Measurements from ENCODE around the gene PIK3R1.

PIK3R1 gene

GRCh38 chr5:68343421-68343826 is 127.9 kb downstream of the PIK3R1 start:
- TF ChIP-seq, protein P1, sequence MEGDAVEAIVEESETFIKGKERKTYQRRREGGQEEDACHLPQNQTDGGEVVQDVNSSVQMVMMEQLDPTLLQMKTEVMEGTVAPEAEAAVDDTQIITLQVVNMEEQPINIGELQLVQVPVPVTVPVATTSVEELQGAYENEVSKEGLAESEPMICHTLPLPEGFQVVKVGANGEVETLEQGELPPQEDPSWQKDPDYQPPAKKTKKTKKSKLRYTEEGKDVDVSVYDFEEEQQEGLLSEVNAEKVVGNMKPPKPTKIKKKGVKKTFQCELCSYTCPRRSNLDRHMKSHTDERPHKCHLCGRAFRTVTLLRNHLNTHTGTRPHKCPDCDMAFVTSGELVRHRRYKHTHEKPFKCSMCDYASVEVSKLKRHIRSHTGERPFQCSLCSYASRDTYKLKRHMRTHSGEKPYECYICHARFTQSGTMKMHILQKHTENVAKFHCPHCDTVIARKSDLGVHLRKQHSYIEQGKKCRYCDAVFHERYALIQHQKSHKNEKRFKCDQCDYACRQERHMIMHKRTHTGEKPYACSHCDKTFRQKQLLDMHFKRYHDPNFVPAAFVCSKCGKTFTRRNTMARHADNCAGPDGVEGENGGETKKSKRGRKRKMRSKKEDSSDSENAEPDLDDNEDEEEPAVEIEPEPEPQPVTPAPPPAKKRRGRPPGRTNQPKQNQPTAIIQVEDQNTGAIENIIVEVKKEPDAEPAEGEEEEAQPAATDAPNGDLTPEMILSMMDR (IDR thresholded peaks at IDR 0.05; ENCODE audit: control insufficient read depth, insufficient read depth, low read depth, low read length, missing control alignments) = no peak
- no peak for DNase-seq (ENCODE audit: low read depth)
- no peak overlapping the region for H3K4me3 ChIP-seq (ENCODE audit: control insufficient read depth, low read depth, low read length)

- H3K4me3 ChIP-seq (ENCODE audit: control insufficient read depth, low read depth, low read length) = no peak overlapping the region
- no peak for DNase-seq (ENCODE audit: low read depth)
- TF ChIP-seq, protein P1 (IDR thresholded peaks at IDR 0.05; ENCODE audit: control insufficient read depth, insufficient read depth, low read depth, low read length, missing control alignments) = no peak
Measured at GRCh38 chr5:68344447-68345111, 129.0 kb downstream of the PIK3R1 start.

GRCh38 chr5:68345171-68345570 is 129.6 kb downstream of the PIK3R1 start:
- TF ChIP-seq, protein P1 (IDR thresholded peaks at IDR 0.05; ENCODE audit: control insufficient read depth, insufficient read depth, low read depth, low read length, missing control alignments) = no peak
- no peak for DNase-seq (ENCODE audit: low read depth)
- no peak overlapping the region for H3K4me3 ChIP-seq (ENCODE audit: control insufficient read depth, low read depth, low read length)

GRCh38 chr5:68345582-68345981 is 130.0 kb downstream of the PIK3R1 start:
- H3K4me3 ChIP-seq (ENCODE audit: control insufficient read depth, low read depth, low read length) = no peak overlapping the region
- no peak for DNase-seq (ENCODE audit: low read depth)
- TF ChIP-seq, protein P1 (IDR thresholded peaks at IDR 0.05; ENCODE audit: control insufficient read depth, insufficient read depth, low read depth, low read length, missing control alignments) = no peak

DNA sequence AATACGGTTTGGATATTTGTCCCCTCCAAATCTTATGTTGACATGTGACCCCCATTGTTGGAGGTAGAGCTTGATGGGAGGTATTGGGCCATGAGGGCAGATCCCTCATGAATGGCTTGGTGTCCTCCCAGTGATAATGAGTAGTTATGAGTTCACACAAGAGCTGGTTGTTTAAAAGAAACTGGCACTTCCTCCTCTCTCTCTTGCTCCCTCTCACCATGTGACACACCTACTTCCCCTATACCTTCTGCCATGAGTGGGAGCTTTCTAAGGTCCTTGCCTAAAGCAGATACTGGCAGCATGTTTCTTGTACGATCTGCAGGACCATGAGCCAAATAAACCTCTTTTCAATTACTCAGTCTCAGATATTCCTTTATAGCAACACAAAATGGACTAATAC is 132.0 kb downstream of the PIK3R1 start:
- no peak for DNase-seq (ENCODE audit: low read depth)
- TF ChIP-seq, protein P1 (IDR thresholded peaks at IDR 0.05; ENCODE audit: control insufficient read depth, insufficient read depth, low read depth, low read length, missing control alignments) = no peak
- no peak overlapping the region for H3K4me3 ChIP-seq (ENCODE audit: control insufficient read depth, low read depth, low read length)

DNA sequence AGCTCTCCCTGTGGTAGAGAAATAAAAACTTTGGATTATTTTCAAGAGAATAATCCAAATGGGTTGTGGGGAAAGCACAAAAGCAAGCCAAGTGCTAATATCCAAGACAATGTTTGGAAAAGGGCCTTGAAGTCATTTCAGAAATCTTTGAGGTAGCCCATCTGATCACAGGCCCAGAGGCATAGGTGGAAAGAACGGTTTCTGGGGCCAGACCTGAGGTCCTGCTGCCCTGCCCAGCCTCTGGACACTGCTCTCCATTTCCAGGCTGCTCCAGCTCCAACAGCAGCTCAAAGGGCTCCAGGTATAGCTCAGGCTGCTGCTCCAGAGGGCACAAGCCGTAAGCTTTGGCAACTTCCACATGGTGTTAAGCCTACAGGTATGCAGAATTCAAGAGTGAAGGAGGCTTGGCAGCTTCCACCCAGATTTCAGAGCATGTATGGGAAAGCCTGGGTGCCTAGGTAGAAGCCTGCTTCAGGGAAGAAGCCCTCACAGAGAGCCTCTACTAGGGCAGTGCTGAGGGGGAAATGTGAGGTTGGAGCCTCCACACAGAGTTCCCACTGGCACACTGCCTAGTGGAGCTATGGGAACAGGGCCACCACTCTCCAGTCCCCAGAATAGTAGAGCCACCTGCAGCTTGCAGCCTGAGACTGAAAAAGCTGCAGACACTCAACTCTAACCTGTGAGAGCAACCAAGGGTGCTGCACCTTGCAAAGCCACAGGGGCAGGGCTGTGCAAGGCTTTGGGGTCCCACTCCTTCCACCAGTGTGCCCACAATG is 133.1 kb downstream of the PIK3R1 start:
- no peak for DNase-seq (ENCODE audit: low read depth)
- TF ChIP-seq, protein P1 (IDR thresholded peaks at IDR 0.05; ENCODE audit: control insufficient read depth, insufficient read depth, low read depth, low read length, missing control alignments) = no peak
- no peak overlapping the region for H3K4me3 ChIP-seq (ENCODE audit: control insufficient read depth, low read depth, low read length)
